GM08714 (cell line): Measurements from ENCODE around the gene ABHD3.
"Not testable (repeated sequence)": the region's sequence is repeated elsewhere in the genome, so short reads cannot be mapped to it uniquely, and the experiment has no call there.

Experiments used
- H3K4me3 ChIP-seq: fragments of 200-500 bp; sonication (Bioruptor generic); 2 replicates; pipeline ENCODE4 v1.5.1; 2014; ENCODE audit warnings: mild to moderate bottlenecking, low read length, inconsistent platforms
- ZNF274 ChIP-seq: IDR thresholded peaks from 2 replicates; pipeline ENCODE4 v1.6.1; 2012; ENCODE audit warnings: mild to moderate bottlenecking, low read depth, low read length

The ABHD3 gene

GRCh38 chr18:21638822-21639221, 65.8 kb downstream of the ABHD3 start:
- no peak overlapping the region for H3K4me3 ChIP-seq
- no peak for TF ChIP-seq ZNF274

- no peak for TF ChIP-seq ZNF274
Observed at GRCh38 chr18:21636769-21637168, 67.8 kb downstream of the ABHD3 start.

GRCh38 chr18:21634588-21635199, 69.9 kb downstream of the ABHD3 start:
- no peak overlapping the region for H3K4me3 ChIP-seq
- TF ChIP-seq ZNF274 = no peak

More at GRCh38 chr18:21636769-21637168, 67.8 kb downstream of the ABHD3 start:
- H3K4me3 ChIP-seq = no peak overlapping the region

- H3K4me3 ChIP-seq = no peak overlapping the region
- TF ChIP-seq ZNF274 = no peak
Observed at GRCh38 chr18:21632393-21632792, 72.2 kb downstream of the ABHD3 start.

- no peak overlapping the region for H3K4me3 ChIP-seq
- no peak for TF ChIP-seq ZNF274
Observed at GRCh38 chr18:21629089-21629832, 75.3 kb downstream of the ABHD3 start.

GRCh38 chr18:21621640-21622039, 82.9 kb downstream of the ABHD3 start:
- not testable (repeated sequence) for H3K4me3 ChIP-seq

- peak within 1 kb of the TSS; percentile 84 for H3K4me3 ChIP-seq
- TF ChIP-seq ZNF274 = no peak
Observed at GRCh38 chr18:21612125-21613039, 92.2 kb downstream of the ABHD3 start, which contains the start of gene SNRPD1. Gene SNRPD1, plus strand, starts transcription at chr18:21612314. Its CDS starts 116 bp downstream, at chr18:21612430.

GRCh38 chr18:21611401-21612124, 93.0 kb downstream of the ABHD3 start:
- peak overlapping the region; percentile 19; the same call in 1 of the 2 replicates for H3K4me3 ChIP-seq

- no peak overlapping the region for H3K4me3 ChIP-seq
- TF ChIP-seq ZNF274 = no peak
Observed at GRCh38 chr18:21605213-21605612, 99.4 kb downstream of the ABHD3 start.

GRCh38 chr18:21604671-21605070, 99.9 kb downstream of the ABHD3 start:
- no peak for TF ChIP-seq ZNF274
- H3K4me3 ChIP-seq = no peak overlapping the region

GRCh38 chr18:21602299-21602587, 102.3 kb downstream of the ABHD3 start:
- H3K4me3 ChIP-seq = no peak overlapping the region
- TF ChIP-seq ZNF274 = no peak
